ENCODE data around the gene TSPAN2.

DNA sequence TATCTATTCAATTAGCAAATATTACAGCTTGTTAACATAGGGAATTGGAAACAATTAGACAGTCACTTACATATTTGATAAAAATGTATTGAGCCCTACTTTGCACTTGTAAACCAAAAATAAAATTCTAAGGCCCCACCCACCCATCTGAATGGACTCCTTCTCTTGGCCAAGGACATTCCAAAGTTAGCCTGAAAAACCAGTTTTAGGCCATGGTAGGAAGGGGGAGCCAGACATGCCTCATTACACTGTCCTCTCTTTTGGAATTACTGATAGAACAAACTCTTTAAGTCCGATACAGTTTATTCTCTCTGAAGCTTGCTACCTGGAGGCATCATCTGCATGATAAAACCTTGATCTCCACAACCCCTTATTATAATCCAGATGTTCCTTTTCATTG lies 28.0 kb upstream of the TSPAN2 start:
- TF ChIP-seq, protein P1, sequence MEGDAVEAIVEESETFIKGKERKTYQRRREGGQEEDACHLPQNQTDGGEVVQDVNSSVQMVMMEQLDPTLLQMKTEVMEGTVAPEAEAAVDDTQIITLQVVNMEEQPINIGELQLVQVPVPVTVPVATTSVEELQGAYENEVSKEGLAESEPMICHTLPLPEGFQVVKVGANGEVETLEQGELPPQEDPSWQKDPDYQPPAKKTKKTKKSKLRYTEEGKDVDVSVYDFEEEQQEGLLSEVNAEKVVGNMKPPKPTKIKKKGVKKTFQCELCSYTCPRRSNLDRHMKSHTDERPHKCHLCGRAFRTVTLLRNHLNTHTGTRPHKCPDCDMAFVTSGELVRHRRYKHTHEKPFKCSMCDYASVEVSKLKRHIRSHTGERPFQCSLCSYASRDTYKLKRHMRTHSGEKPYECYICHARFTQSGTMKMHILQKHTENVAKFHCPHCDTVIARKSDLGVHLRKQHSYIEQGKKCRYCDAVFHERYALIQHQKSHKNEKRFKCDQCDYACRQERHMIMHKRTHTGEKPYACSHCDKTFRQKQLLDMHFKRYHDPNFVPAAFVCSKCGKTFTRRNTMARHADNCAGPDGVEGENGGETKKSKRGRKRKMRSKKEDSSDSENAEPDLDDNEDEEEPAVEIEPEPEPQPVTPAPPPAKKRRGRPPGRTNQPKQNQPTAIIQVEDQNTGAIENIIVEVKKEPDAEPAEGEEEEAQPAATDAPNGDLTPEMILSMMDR (IDR thresholded peaks at IDR 0.05; ENCODE audit: poor library complexity) = no peak
- no peak for TF ChIP-seq EZH2phosphoT487 (IDR thresholded peaks at IDR 0.05; ENCODE audit: low read depth, severe bottlenecking, unreplicated experiment)
- TF ChIP-seq EZH2 (IDR thresholded peaks at IDR 0.05; ENCODE audit: borderline replicate concordance) = no peak
